Prostate gland (tissue), 2 donors: Measurements from ENCODE around the gene C10orf143. TPM values are rescaled to one million over a fixed set of nuclear protein-coding genes. Genes with fewer than 3 reads are reported as not detected.

Source experiments
- DNase-seq: peaks from one replicate; pipeline ENCODE4 v3.0.0-alpha.2; 2019; ENCODE audit warnings: low spot score
- H3K27ac ChIP-seq, 2 donors: fragments of 200-600 bp; sonication (generic); 2 replicates each; pipeline ENCODE4 v1.5.1; 2017 to 2019
- H3K27me3 ChIP-seq: fragments of 200-600 bp; sonication (generic); replicated peaks from 2 replicates; pipeline ENCODE4 v1.5.1; 2019; ENCODE audit not compliant: insufficient read depth
- H3K36me3 ChIP-seq, 2 donors: fragments of 200-600 bp; sonication (generic); 1 replicate in 1 of 2; 2 replicates in 1 of 2; pipeline versions ENCODE4 v1.5.1 to v1.8.1; 2017 to 2019
- H3K4me1 ChIP-seq: fragments of 200-600 bp; sonication (generic); replicated peaks from 2 replicates; pipeline ENCODE4 v1.5.1; 2019
- H3K4me3 ChIP-seq, 2 donors: fragments of 200-600 bp; sonication (generic); 2 replicates each; pipeline ENCODE4 v1.5.1; 2017 to 2019
- H3K9me3 ChIP-seq: fragments of 200-600 bp; sonication (generic); 2 replicates; pipeline ENCODE4 v1.5.1; 2017
- POLR2A ChIP-seq: fragments of 450-650 bp; IDR thresholded peaks from one replicate; pipeline ENCODE4 v1.6.1; 2016; ENCODE audit warnings: antibody characterized with exemption, mild to moderate bottlenecking
- POLR2AphosphoS5 ChIP-seq: sonication (generic); formaldehyde crosslinking; IDR thresholded peaks from one replicate; pipeline ENCODE4 v1.6.1; 2017; ENCODE audit warnings: antibody characterized with exemption
- WGBS: methylation state at CpG from one replicate; pipeline ENCODE4 v1.1.5; 2018; 5-methylcytosine and 5-hydroxymethylcytosine counted together
- intact Hi-C: fragments of 100-400 bp; cut with DNase I; formaldehyde crosslinking; loops from one replicate; pipeline ENCODE4 v1.14.2; 2022
- total RNA-seq, 2 donors: library from RNA; depleted of rRNA; stranded (reverse); fragments of >200 nt; gene quantifications; one replicate each; pipeline ENCODE4 v1.1.0, GENCODE V29; 2016
- TF ChIP-seq, protein P1 (sequence below), 4 experiments: fragments of 200-600 bp in 2 of 4; fragments of 450-650 bp in 2 of 4; sonication (generic) in 2 of 4; IDR thresholded peaks; 1 replicate in 3 of 4; 2 replicates in 1 of 4; pipeline ENCODE4 v1.5.1; 2016 to 2019; ENCODE audit warnings: antibody characterized with exemption in 4 of 4, mild to moderate bottlenecking in 2 of 4, moderate library complexity in 2 of 4

The C10orf143 gene
- total RNA-seq, 2 donors from 2014 or later = 5.1 to 5.6 TPM

DNA sequence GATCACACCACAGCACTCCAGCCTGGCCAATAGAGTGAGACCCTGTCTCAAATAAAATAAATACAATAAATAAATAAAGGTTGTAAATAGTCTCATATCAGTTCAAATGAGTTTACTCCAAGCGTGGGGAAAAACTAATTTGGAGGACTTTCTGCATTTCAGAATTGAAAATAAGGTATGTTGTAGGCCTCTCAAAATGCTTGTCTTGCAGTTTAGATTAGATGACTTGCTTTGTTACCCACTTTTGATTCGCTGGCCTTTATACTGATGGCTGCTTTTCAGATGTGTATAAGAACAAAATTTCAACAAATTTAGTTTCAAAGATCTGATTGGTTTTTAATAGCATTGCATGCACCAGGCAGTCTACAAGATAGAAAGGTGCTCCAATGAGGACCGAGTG lies 2.2 kb upstream of the C10orf143 start:
- H3K27ac ChIP-seq = no peak overlapping the region
- 94% methylated on average over 3 of the region's 3 CpGs for WGBS
- no peak overlapping the region for H3K4me3 ChIP-seq
- peaks cover 5% of the 10 kb centered on the region for H3K4me1 ChIP-seq
- intact Hi-C loops = no loop called here
- H3K36me3 ChIP-seq = no peaks in the 10 kb centered on the region
- H3K9me3 ChIP-seq = no peaks in the 10 kb centered on the region
- TF ChIP-seq, protein P1, sequence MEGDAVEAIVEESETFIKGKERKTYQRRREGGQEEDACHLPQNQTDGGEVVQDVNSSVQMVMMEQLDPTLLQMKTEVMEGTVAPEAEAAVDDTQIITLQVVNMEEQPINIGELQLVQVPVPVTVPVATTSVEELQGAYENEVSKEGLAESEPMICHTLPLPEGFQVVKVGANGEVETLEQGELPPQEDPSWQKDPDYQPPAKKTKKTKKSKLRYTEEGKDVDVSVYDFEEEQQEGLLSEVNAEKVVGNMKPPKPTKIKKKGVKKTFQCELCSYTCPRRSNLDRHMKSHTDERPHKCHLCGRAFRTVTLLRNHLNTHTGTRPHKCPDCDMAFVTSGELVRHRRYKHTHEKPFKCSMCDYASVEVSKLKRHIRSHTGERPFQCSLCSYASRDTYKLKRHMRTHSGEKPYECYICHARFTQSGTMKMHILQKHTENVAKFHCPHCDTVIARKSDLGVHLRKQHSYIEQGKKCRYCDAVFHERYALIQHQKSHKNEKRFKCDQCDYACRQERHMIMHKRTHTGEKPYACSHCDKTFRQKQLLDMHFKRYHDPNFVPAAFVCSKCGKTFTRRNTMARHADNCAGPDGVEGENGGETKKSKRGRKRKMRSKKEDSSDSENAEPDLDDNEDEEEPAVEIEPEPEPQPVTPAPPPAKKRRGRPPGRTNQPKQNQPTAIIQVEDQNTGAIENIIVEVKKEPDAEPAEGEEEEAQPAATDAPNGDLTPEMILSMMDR (IDR thresholded peaks at IDR 0.05) = no peak
- no peak for TF ChIP-seq POLR2AphosphoS5
- no peak for DNase-seq
- no peaks in the 10 kb centered on the region for H3K27me3 ChIP-seq

DNA sequence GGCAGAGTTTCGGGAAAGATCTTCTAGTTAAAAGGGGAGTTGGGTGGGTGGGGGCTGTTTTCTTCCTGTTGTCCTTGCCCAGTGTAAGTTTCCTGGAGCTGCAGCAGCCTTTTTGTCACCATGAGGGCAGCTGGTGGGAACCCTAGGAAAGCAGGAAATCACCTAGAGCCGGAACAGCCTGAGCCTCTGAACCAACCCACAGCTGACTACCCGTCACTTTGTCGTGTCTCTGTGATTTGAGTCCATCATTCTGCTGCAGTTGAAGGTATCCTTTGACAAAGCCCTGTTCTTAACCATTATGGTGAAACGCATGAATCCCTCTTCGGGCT lies 1.2 kb upstream of the C10orf143 start:
- WGBS = 80% methylated on average over 6 of the region's 6 CpGs
- H3K4me3 ChIP-seq = peak overlapping the region; percentile 54 to 85
- no peaks in the 10 kb centered on the region for H3K36me3 ChIP-seq
- no peaks in the 10 kb centered on the region for H3K9me3 ChIP-seq
- no peaks in the 10 kb centered on the region for H3K27me3 ChIP-seq
- DNase-seq = no peak
- H3K4me1 ChIP-seq = peaks cover 5% of the 10 kb centered on the region
- H3K27ac ChIP-seq = peak overlapping the region; percentile 93 to 95
- TF ChIP-seq POLR2A = no peak
- TF ChIP-seq, protein P1 (IDR thresholded peaks at IDR 0.05) = no peak
- no peak for TF ChIP-seq POLR2AphosphoS5
- intact Hi-C loops = loop anchor here (2.0 kb wide), 1 partner anchor 25 kb away; the partner anchor contains the start of gene GLRX3

DNA sequence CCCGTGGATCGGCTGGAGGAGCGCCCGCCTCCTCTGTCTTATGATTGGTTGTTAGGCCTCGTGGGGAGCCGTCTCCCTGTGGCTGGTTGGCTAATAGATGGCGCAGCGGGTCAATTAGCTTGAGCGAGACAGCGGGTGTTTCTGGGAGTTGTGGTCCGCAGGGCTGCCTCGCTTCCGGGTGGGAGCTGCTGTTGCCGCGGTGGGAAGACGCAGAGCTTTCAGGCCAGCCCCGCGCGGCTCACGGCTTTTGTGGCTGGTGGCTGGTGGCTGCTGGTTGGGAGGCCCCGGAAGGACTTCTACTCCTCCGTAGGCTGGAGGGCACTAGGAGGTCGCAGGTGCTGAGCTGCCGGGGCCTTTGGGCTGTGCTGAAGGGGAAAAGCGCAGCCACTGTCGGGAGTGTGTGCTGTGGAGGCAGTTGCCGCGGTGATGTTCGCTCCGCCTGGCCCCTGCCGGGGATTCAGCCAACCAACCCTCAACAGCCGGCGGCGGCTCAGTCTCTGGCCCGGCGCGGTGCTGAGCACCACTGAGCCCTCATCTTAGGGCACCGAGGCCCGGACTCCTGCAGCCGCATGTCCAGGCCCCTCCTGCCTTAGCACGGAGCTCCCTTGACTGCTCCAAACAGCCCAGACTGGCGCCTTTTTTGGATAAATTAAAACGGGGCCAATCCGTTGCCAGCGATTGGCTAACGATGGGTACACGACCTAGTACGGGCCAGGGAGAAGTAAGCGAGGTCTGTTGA lies 652 bp upstream of the C10orf143 start:
- no peaks in the 10 kb centered on the region for H3K27me3 ChIP-seq
- peak; percentile 55 for TF ChIP-seq POLR2A
- TF ChIP-seq, protein P1 (IDR thresholded peaks at IDR 0.05) = peak in 1 of 4 experiments; percentile 2
- TF ChIP-seq POLR2AphosphoS5 = peak; percentile 52
- peaks cover 5% of the 10 kb centered on the region for H3K4me1 ChIP-seq
- no peaks in the 10 kb centered on the region for H3K36me3 ChIP-seq
- intact Hi-C loops = loop anchor here (2.0 kb wide), 1 partner anchor 26 kb away; the partner anchor contains the start of gene GLRX3
- DNase-seq = peak; percentile 98
- H3K9me3 ChIP-seq = no peaks in the 10 kb centered on the region
- H3K27ac ChIP-seq = peak overlapping the region; percentile 93 to 95
- WGBS = 1% methylated on average over 47 of the region's 49 CpGs
- peak overlapping the region; percentile 54 to 85 for H3K4me3 ChIP-seq

DNA sequence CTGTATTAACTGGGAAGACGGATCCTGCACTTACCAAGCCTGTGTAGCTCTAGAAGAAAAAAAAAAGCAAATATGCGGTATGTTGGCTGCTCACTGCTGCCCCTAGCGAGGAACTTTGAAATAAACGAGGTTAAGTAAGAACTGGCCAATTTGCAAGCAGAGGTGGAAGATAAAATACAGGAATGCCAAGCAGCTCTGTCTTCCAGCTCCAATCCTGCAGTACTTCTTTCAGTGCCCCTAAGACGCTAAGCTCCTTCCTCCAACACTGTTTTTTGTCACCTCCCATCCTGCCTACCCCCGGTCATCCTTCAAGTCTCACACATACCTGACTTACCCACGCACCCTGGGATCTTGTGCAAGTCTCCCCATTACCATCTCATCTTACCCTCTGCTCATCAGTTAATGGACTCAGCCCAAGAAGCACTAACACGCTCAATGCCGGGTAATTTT lies 809 bp downstream of the C10orf143 start:
- 2% methylated on average over 9 of the region's 9 CpGs for WGBS

More for the DNA sequence above, 809 bp downstream of the C10orf143 start:
- peak overlapping the region; percentile 54 to 85 for H3K4me3 ChIP-seq
- peak overlapping the region; percentile 93 to 95 for H3K27ac ChIP-seq
- H3K36me3 ChIP-seq = no peaks in the 10 kb centered on the region
- no peaks in the 10 kb centered on the region for H3K27me3 ChIP-seq
- no peaks in the 10 kb centered on the region for H3K9me3 ChIP-seq
- peak; percentile 75 for DNase-seq
- TF ChIP-seq POLR2AphosphoS5 = peak; percentile 46
- no peak for TF ChIP-seq POLR2A
- TF ChIP-seq, protein P1 (IDR thresholded peaks at IDR 0.05) = peak; percentile 68 to 83 (median 76)
- H3K4me1 ChIP-seq = peaks cover 5% of the 10 kb centered on the region
- intact Hi-C loops = loop anchor here (2.0 kb wide), 1 partner anchor 27 kb away; the partner anchor contains the start of gene GLRX3
